Neural progenitor cell (in vitro differentiated cells): ENCODE results near the gene UAP1. TPM values are rescaled to one million over a fixed set of nuclear protein-coding genes. Genes with fewer than 3 reads are reported as not detected.
"Not testable (repeated sequence)": the region's sequence is repeated elsewhere in the genome, so short reads cannot be mapped to it uniquely, and the experiment has no call there.

ENCODE experiments used
- DNase-seq: peaks from one replicate; pipeline ENCODE4 v3.0.0-alpha.2; 2016; ENCODE audit warnings: low spot score
- H2AFZ ChIP-seq: fragments of 200-600 bp; sonication (generic); replicated peaks from 2 replicates; pipeline ENCODE4 v1.6.1; 2016; ENCODE audit warnings: antibody characterized with exemption
- H3F3A ChIP-seq: fragments of 200-600 bp; sonication (generic); 2 replicates; pipeline ENCODE4 v1.6.1; 2016; ENCODE audit warnings: antibody characterized with exemption, low read depth
- H3K27ac ChIP-seq: fragments of 200-600 bp; sonication (generic); 2 replicates; pipeline ENCODE4 v1.5.1; 2016; ENCODE audit warnings: mild to moderate bottlenecking
- H3K27me3 ChIP-seq: fragments of 200-600 bp; sonication (generic); 2 replicates; pipeline ENCODE4 v1.6.1; 2016; ENCODE audit warnings: mild to moderate bottlenecking, moderate library complexity
- H3K36me3 ChIP-seq: fragments of 200-600 bp; sonication (generic); 2 replicates; pipeline ENCODE4 v1.5.1; 2016
- H3K4me1 ChIP-seq: fragments of 200-600 bp; sonication (generic); 2 replicates; pipeline ENCODE4 v1.6.1; 2016; ENCODE audit warnings: mixed run types
- H3K4me2 ChIP-seq: fragments of 200-600 bp; sonication (generic); 2 replicates; pipeline ENCODE4 v1.6.1; 2016
- H3K4me3 ChIP-seq: fragments of 200-600 bp; sonication (generic); 2 replicates; pipeline ENCODE4 v1.5.1; 2016
- H3K79me2 ChIP-seq: fragments of 200-600 bp; sonication (generic); 2 replicates; pipeline ENCODE4 v1.6.1; 2016; ENCODE audit warnings: low read depth
- H3K9ac ChIP-seq: fragments of 200-600 bp; sonication (generic); 2 replicates; pipeline ENCODE4 v1.6.1; 2016
- H3K9me3 ChIP-seq: fragments of 200-600 bp; sonication (generic); 2 replicates; pipeline ENCODE4 v1.5.1; 2016; ENCODE audit warnings: low read depth
- H4K20me1 ChIP-seq: fragments of 200-600 bp; sonication (generic); 2 replicates; pipeline ENCODE4 v1.6.1; 2016; ENCODE audit warnings: low read depth
- H3K27ac Mint-ChIP-seq: 3 replicates; pipeline ENCODE4 v1.8.0; 2021; ENCODE audit warnings: mixed read lengths
- H3K27me3 Mint-ChIP-seq: 2 replicates; pipeline ENCODE4 v1.8.0; 2022; ENCODE audit warnings: low read depth, mild to moderate bottlenecking, inconsistent platforms, moderate library complexity, mixed read lengths; ENCODE audit not compliant: insufficient read depth
- H3K36me3 Mint-ChIP-seq: 3 replicates; pipeline ENCODE4 v1.8.0; 2021; ENCODE audit warnings: mixed read lengths
- H3K4me1 Mint-ChIP-seq: 3 replicates; pipeline ENCODE4 v1.8.0; 2021; ENCODE audit warnings: mixed read lengths
- H3K4me3 Mint-ChIP-seq: 3 replicates; pipeline ENCODE4 v1.8.0; 2021; ENCODE audit warnings: mild to moderate bottlenecking, moderate library complexity, mixed read lengths
- H3K9me3 Mint-ChIP-seq: 3 replicates; pipeline ENCODE4 v1.8.0; 2020; ENCODE audit warnings: mixed read lengths
- EZH2 ChIP-seq: fragments of 200-600 bp; sonication (generic); IDR thresholded peaks from 2 replicates; pipeline ENCODE4 v1.6.1; 2017; ENCODE audit warnings: antibody characterized with exemption, mild to moderate bottlenecking, moderate library complexity
- EZH2phosphoT487 ChIP-seq: fragments of 200-600 bp; sonication (generic); IDR thresholded peaks from 2 replicates; pipeline ENCODE4 v1.6.1; 2017; ENCODE audit warnings: antibody characterized with exemption
- total RNA-seq: library from RNA; depleted of rRNA; stranded (reverse); fragments of >200 nt; gene quantifications from 2 replicates; pipeline ENCODE4 v1.2.3, GENCODE V29; 2015; ENCODE audit warnings: low replicate concordance
- TF ChIP-seq, protein P1 (sequence below): fragments of 200-600 bp; sonication (generic); IDR thresholded peaks from 2 replicates; pipeline ENCODE4 v1.5.1; 2017; ENCODE audit warnings: antibody characterized with exemption, mild to moderate bottlenecking

UAP1 gene
- total RNA-seq, 1 donor from 2014 or later: 57.1 TPM

DNA sequence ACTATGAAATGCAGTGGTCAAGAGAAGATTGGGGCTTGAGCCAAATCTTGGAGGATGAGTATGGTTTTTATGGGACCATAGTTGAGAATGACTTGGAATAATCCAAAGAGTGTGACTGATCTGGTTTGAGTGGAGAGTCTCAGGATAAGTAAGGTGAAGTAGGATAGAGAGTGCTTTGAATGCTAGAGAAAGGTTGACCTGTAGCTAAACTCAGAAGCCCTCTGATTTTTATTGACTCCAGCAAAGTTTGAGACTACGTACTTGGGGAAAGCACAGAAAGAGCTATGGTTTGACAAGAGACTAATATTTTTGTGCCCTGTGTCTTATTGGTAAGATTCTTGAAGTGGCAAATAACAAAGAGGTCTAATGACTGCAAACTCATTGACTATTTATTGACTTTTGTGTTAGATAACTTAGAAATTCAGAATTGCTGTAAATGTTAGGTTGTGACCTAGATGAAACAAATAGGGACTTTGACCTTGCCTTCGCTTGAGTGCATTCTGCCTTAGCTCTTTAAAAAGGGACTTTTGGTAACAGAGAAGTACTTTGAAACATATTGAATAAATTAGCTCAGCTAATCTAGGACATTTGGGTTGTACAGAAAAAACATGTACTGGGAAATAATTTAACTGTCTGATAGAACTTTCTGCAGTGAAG is 35.1 kb downstream of the UAP1 start:
- Mint-ChIP-seq H3K4me3 (no peak overlapping the region), H3K36me3 (peaks cover 12% of the 10 kb centered on the region)

DNA sequence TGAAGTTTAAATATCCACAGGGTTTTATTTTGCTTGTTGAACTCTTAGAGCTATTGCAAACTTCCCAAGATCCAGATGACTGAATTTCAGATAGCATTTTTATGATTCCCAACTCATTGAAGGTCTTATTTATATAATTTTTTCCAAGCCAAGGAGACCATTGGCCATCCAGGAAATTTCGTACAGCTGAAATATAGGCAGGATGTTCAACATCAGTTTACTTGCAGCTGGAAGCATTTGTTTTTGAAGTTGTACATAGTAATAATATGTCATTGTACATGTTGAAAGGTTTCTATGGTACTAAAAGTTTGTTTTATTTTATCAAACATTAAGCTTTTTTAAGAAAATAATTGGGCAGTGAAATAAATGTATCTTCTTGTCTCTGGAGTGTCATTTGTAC is 37.9 kb downstream of the UAP1 start:
- no peak overlapping the region for H3K27ac Mint-ChIP-seq
- Histone ChIP-seq H3K9ac (no peak overlapping the region), H3K36me3 (peaks cover 10% of the 10 kb centered on the region), H3F3A (no peaks in the 10 kb centered on the region), H3K27ac (no peak overlapping the region), H3K79me2 (no peaks in the 10 kb centered on the region), H2AFZ (no peak overlapping the region), H3K4me2 (no peak overlapping the region), H3K9me3 (no peaks in the 10 kb centered on the region), H4K20me1 (no peaks in the 10 kb centered on the region), H3K27me3 (no peaks in the 10 kb centered on the region), H3K4me3 (no peak overlapping the region), H3K4me1 (no peaks in the 10 kb centered on the region)
- peaks cover 9% of the 10 kb centered on the region for H3K36me3 Mint-ChIP-seq
- H3K4me3 Mint-ChIP-seq: no peak overlapping the region
- peaks cover 2% of the 10 kb centered on the region for H3K27me3 Mint-ChIP-seq
- DNase-seq: no peak
- H3K9me3 Mint-ChIP-seq: no peaks in the 10 kb centered on the region
- TF ChIP-seq EZH2: no peak
- no peak for TF ChIP-seq EZH2phosphoT487
- TF ChIP-seq, protein P1, sequence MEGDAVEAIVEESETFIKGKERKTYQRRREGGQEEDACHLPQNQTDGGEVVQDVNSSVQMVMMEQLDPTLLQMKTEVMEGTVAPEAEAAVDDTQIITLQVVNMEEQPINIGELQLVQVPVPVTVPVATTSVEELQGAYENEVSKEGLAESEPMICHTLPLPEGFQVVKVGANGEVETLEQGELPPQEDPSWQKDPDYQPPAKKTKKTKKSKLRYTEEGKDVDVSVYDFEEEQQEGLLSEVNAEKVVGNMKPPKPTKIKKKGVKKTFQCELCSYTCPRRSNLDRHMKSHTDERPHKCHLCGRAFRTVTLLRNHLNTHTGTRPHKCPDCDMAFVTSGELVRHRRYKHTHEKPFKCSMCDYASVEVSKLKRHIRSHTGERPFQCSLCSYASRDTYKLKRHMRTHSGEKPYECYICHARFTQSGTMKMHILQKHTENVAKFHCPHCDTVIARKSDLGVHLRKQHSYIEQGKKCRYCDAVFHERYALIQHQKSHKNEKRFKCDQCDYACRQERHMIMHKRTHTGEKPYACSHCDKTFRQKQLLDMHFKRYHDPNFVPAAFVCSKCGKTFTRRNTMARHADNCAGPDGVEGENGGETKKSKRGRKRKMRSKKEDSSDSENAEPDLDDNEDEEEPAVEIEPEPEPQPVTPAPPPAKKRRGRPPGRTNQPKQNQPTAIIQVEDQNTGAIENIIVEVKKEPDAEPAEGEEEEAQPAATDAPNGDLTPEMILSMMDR: no peak
- no peaks in the 10 kb centered on the region for H3K4me1 Mint-ChIP-seq

More for the DNA sequence above, 35.1 kb downstream of the UAP1 start:
- Histone ChIP-seq H3K4me3 (no peak overlapping the region), H3K4me1 (no peaks in the 10 kb centered on the region), H3K4me2 (no peak overlapping the region), H3F3A (no peaks in the 10 kb centered on the region), H3K36me3 (peaks cover 10% of the 10 kb centered on the region), H3K27me3 (no peaks in the 10 kb centered on the region), H4K20me1 (no peaks in the 10 kb centered on the region), H3K27ac (no peak overlapping the region), H3K9me3 (no peaks in the 10 kb centered on the region), H2AFZ (no peak overlapping the region), H3K9ac (no peak overlapping the region), H3K79me2 (no peaks in the 10 kb centered on the region)
- Mint-ChIP-seq H3K9me3 (no peaks in the 10 kb centered on the region), H3K4me1 (no peaks in the 10 kb centered on the region), H3K27me3 (no peaks in the 10 kb centered on the region), H3K27ac (no peak overlapping the region)
- TF ChIP-seq EZH2phosphoT487 (no peak), EZH2 (no peak)
- TF ChIP-seq, protein P1: no peak
- no peak for DNase-seq

- H3K4me3 Mint-ChIP-seq, H3K27ac ChIP-seq: not testable (repeated sequence)
Observed at GRCh38 chr1:162603117-162603516, 41.6 kb downstream of the UAP1 start.

GRCh38 chr1:162605225-162605927 is 43.9 kb downstream of the UAP1 start:
- H3K27ac Mint-ChIP-seq: no peak overlapping the region
- H3K27me3 Mint-ChIP-seq: peaks cover 2% of the 10 kb centered on the region

More at GRCh38 chr1:162603117-162603516, 41.6 kb downstream of the UAP1 start:
- H3K79me2 ChIP-seq, H3K4me3 ChIP-seq, H3K27me3 Mint-ChIP-seq, H3K36me3 Mint-ChIP-seq, H3K27me3 ChIP-seq, H3K27ac Mint-ChIP-seq, H3K4me1 Mint-ChIP-seq, H3K4me1 ChIP-seq, H3K9me3 ChIP-seq, H3K4me2 ChIP-seq, H3F3A ChIP-seq, H4K20me1 ChIP-seq, H3K9ac ChIP-seq, DNase-seq, H2AFZ ChIP-seq, H3K9me3 Mint-ChIP-seq: not testable (repeated sequence)
- peaks cover 10% of the 10 kb centered on the region for H3K36me3 ChIP-seq

More at GRCh38 chr1:162605225-162605927, 43.9 kb downstream of the UAP1 start:
- Mint-ChIP-seq H3K36me3 (peaks cover 7% of the 10 kb centered on the region), H3K4me1 (no peaks in the 10 kb centered on the region), H3K4me3 (no peak overlapping the region), H3K9me3 (no peaks in the 10 kb centered on the region)
- Histone ChIP-seq H3K27me3 (no peaks in the 10 kb centered on the region), H3K27ac (no peak overlapping the region), H3F3A (no peaks in the 10 kb centered on the region), H2AFZ (no peak overlapping the region), H3K9me3 (no peaks in the 10 kb centered on the region), H3K9ac (no peak overlapping the region), H4K20me1 (no peaks in the 10 kb centered on the region), H3K4me2 (no peak overlapping the region), H3K79me2 (no peaks in the 10 kb centered on the region), H3K36me3 (peaks cover 4% of the 10 kb centered on the region), H3K4me1 (no peaks in the 10 kb centered on the region), H3K4me3 (no peak overlapping the region)
- DNase-seq: no peak
- TF ChIP-seq, protein P1: no peak
- TF ChIP-seq EZH2phosphoT487 (no peak), EZH2 (no peak)
